SK-N-SH (cell line): ENCODE results near the gene MMD2. TPM values are rescaled to one million over a fixed set of nuclear protein-coding genes. Genes with fewer than 3 reads are reported as not detected.

Experiments
- CTCF ChIA-PET: fragments of 300-600, 350-600 bp; formaldehyde crosslinking; extraction: SDS; loops from one replicate; lab custom pipeline; 2021; lab: Yijun Ruan, JAX
- POLR2A ChIA-PET: fragments of 350-600 bp; sonication (Branson Sonifier 250); formaldehyde crosslinking; extraction: SDS; loops from one replicate; lab custom pipeline; 2020; ENCODE audit warnings: antibody characterized with exemption, inconsistent platforms; lab: Yijun Ruan, JAX
- DNase-seq: peaks from one replicate; pipeline ENCODE4 v3.0.0; 2012
- H2AFZ ChIP-seq: fragments of 200-600 bp; sonication (generic); 2 replicates; pipeline ENCODE4 v1.8.1; 2016; ENCODE audit warnings: antibody characterized with exemption, mild to moderate bottlenecking, low read depth
- H3F3A ChIP-seq: fragments of 200-600 bp; sonication (generic); replicated peaks from 2 replicates; pipeline ENCODE3; 2016; ENCODE audit warnings: antibody characterized with exemption, mild to moderate bottlenecking; ENCODE audit not compliant: insufficient read depth
- H3K27ac ChIP-seq, 2 experiments: fragments of 200-500 bp in 1 of 2; fragments of 200-600 bp in 1 of 2; sonication (Bioruptor generic) in 1 of 2; sonication (generic), shearing (Covaris generic) in 1 of 2; 2 replicates each; pipeline versions ENCODE4 v1.5.1 to v1.6.1; 2014 to 2016; ENCODE audit warnings: low read depth in 2 of 2, inconsistent platforms in 1 of 2, low read length in 1 of 2, mild to moderate bottlenecking in 1 of 2, mixed read lengths in 1 of 2
- H3K27me3 ChIP-seq: fragments of 200-600 bp; sonication (generic), shearing (Covaris generic); 2 replicates; pipeline ENCODE4 v1.6.1; 2016; ENCODE audit warnings: mixed run types; ENCODE audit not compliant: insufficient read depth
- H3K36me3 ChIP-seq, 2 experiments: fragments of 200-500 bp in 1 of 2; fragments of 200-600 bp in 1 of 2; sonication (Bioruptor generic) in 1 of 2; sonication (generic) in 1 of 2; replicated peaks in 1 of 2; 2 replicates each; pipeline versions ENCODE3 to v1.5.1; 2014 to 2016; ENCODE audit warnings: low read length in 1 of 2, mild to moderate bottlenecking in 1 of 2; ENCODE audit not compliant: insufficient read depth in 2 of 2, control insufficient read depth in 1 of 2
- H3K4me1 ChIP-seq, 2 experiments: fragments of 200-500 bp in 1 of 2; fragments of 200-600 bp in 1 of 2; sonication (Bioruptor generic) in 1 of 2; sonication (generic), shearing (Covaris generic) in 1 of 2; 2 replicates each; pipeline versions ENCODE4 v1.5.1 to v1.6.1; 2014 to 2016; ENCODE audit warnings: low read depth in 1 of 2, low read length in 1 of 2, mixed run types in 1 of 2; ENCODE audit not compliant: insufficient read depth in 2 of 2, control insufficient read depth in 1 of 2
- H3K4me2 ChIP-seq: fragments of 200-600 bp; sonication (generic), shearing (Covaris generic); 2 replicates; pipeline ENCODE4 v1.6.1; 2017; ENCODE audit warnings: mixed run types
- H3K4me3 ChIP-seq, 2 experiments: fragments of 200-500 bp in 1 of 2; fragments of 200-600 bp in 1 of 2; sonication (Bioruptor generic) in 1 of 2; sonication (generic), shearing (Covaris generic) in 1 of 2; 2 replicates each; pipeline versions ENCODE4 v1.5.1 to v1.8.1; 2014 to 2016; ENCODE audit warnings: low read depth in 2 of 2, inconsistent platforms in 1 of 2, low read length in 1 of 2, mild to moderate bottlenecking in 1 of 2, mixed read lengths in 1 of 2, moderate library complexity in 1 of 2
- H3K79me2 ChIP-seq: fragments of 200-600 bp; sonication (generic); 2 replicates; pipeline ENCODE4 v1.8.1; 2017; ENCODE audit warnings: mild to moderate bottlenecking; ENCODE audit not compliant: insufficient read depth
- H3K9ac ChIP-seq: fragments of 200-600 bp; sonication (generic); 2 replicates; pipeline ENCODE4 v1.6.1; 2017; ENCODE audit warnings: mixed run types
- H3K9me2 ChIP-seq: fragments of 200-600 bp; sonication (generic); 2 replicates; pipeline ENCODE4 v1.6.1; 2017; ENCODE audit warnings: mixed run types
- H3K9me3 ChIP-seq: fragments of 200-600 bp; sonication (generic); 2 replicates; pipeline ENCODE4 v1.6.1; 2017; ENCODE audit warnings: mixed run types, mild to moderate bottlenecking, moderate library complexity
- H4K20me1 ChIP-seq: fragments of 200-600 bp; sonication (generic); 2 replicates; pipeline ENCODE4 v1.6.1; 2017; ENCODE audit warnings: mild to moderate bottlenecking, mixed run types; ENCODE audit not compliant: insufficient read depth
- EZH2phosphoT487 ChIP-seq: fragments of 200-600 bp; sonication (generic); IDR thresholded peaks from 2 replicates; pipeline ENCODE4 v1.6.1; 2017; ENCODE audit warnings: low read depth, mixed run types, mild to moderate bottlenecking, antibody characterized with exemption, moderate library complexity, borderline replicate concordance
- FOXJ3 ChIP-seq: sonication (generic); formaldehyde crosslinking; IDR thresholded peaks from 2 replicates; pipeline ENCODE4 v1.5.1; 2020; ENCODE audit warnings: mild to moderate bottlenecking, missing genetic modification reagents
- GATA2 ChIP-seq: sonication (generic); formaldehyde crosslinking; IDR thresholded peaks from 2 replicates; pipeline ENCODE4 v1.5.0; 2020; ENCODE audit warnings: mild to moderate bottlenecking, missing genetic modification reagents
- JUND ChIP-seq: IDR thresholded peaks from 2 replicates; pipeline ENCODE4 v1.4.0; 2012
- MXI1 ChIP-seq: IDR thresholded peaks from 2 replicates; pipeline ENCODE4 v1.6.1; 2012; ENCODE audit warnings: mild to moderate bottlenecking, low read depth, low read length, improper control_type of control experiment
- POLR2AphosphoS5 ChIP-seq: IDR thresholded peaks from 2 replicates; pipeline ENCODE4 v1.6.1; 2012; ENCODE audit warnings: low read depth, low read length
- RAD21 ChIP-seq: IDR thresholded peaks from 2 replicates; pipeline ENCODE4 v1.6.1; 2012; ENCODE audit warnings: mild to moderate bottlenecking, low read length
- RCOR1 ChIP-seq: fragments of 150-350 bp; IDR thresholded peaks from 2 replicates; pipeline ENCODE4 v1.6.1; 2017; ENCODE audit warnings: antibody characterized with exemption, low read length
- TAF1 ChIP-seq: IDR thresholded peaks from 2 replicates; pipeline ENCODE4 v1.6.1; 2012; ENCODE audit warnings: low read depth, mild to moderate bottlenecking, low read length, moderate library complexity, borderline replicate concordance
- TCF12 ChIP-seq: IDR thresholded peaks from 2 replicates; pipeline ENCODE4 v1.4.0; 2012
- TEAD4 ChIP-seq: IDR thresholded peaks from 2 replicates; pipeline ENCODE4 v1.4.0; 2012; ENCODE audit warnings: mild to moderate bottlenecking, borderline replicate concordance; ENCODE audit not compliant: insufficient read depth
- WGBS: methylation state at CpG from one replicate; pipeline ENCODE4 v1.1.6; 2017; ENCODE audit warnings: low lambda C conversion rate; 5-methylcytosine and 5-hydroxymethylcytosine counted together
- polyA plus RNA-seq, 3 experiments: library from polyadenylated mRNA; depleted of rRNA; stranded (reverse); fragments of >200 nt; gene quantifications; 2 replicates each; pipeline ENCODE4 v1.2.3, GENCODE V29; 2012
- TF ChIP-seq, protein P1 (sequence below): IDR thresholded peaks from 2 replicates; pipeline ENCODE4 v1.4.0; 2012; ENCODE audit warnings: low read depth, borderline replicate concordance
- TF ChIP-seq, protein P2 (sequence below): IDR thresholded peaks from 2 replicates; pipeline ENCODE4 v1.4.0; 2012; ENCODE audit warnings: low read depth, borderline replicate concordance
- TF ChIP-seq, protein P3 (sequence below): fragments of 200-600 bp; sonication (generic); IDR thresholded peaks from 2 replicates; pipeline ENCODE4 v1.6.1; 2017; ENCODE audit warnings: antibody characterized with exemption, mild to moderate bottlenecking, moderate library complexity

MMD2 gene
- polyA plus RNA-seq, 1 of the 3 experiments (the other 2 are of a cell fraction), result not detected

DNA sequence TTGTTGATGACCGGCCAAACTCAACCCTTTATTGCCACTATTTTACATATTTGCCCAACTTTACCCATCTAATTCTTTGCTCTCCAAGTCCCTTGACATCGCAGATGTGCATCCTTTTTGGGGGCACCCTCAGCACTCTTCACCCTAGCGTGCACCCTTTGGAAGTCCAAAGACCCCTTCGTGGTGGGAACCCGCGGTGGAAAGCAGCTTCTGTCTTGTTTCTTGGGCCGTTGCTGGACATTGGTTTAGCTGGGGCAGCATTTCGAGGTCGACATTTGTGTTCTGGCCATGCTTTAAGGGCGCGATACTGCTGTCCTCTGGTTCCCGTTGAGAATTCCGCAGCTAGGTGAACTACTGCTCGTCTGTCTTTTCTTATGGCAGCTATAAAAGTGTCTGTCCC, 96.8 kb downstream of the MMD2 start (continued):
- TF ChIP-seq MXI1, result no peak
- TF ChIP-seq TEAD4, result no peak
- TF ChIP-seq, protein P1, sequence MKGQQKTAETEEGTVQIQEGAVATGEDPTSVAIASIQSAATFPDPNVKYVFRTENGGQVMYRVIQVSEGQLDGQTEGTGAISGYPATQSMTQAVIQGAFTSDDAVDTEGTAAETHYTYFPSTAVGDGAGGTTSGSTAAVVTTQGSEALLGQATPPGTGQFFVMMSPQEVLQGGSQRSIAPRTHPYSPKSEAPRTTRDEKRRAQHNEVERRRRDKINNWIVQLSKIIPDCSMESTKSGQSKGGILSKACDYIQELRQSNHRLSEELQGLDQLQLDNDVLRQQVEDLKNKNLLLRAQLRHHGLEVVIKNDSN, result no peak

DNA sequence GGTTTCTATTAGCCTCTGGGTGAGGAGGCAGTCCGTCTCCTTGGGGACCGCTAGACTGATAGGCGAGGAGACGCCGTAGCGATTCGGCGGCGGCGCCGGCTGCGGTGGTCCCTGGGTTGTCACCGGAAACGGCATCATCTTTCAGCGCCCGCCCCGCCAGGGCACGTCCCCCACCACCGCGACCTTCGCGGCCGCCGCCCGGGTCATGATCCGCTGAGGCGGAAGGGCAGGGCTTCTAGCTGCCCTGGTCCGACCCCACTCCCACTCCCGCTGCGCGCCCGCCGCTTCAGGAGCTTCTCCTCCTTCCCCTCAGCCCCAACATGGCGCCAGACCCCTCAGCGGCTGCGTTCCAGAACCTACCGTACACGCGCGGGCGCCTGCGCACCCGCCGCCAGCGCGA, 97.3 kb downstream of the MMD2 start, which contains the start of gene PAPOLB:
PAPOLB (minus strand) TSS at position 358 of the 400 bp plus-strand sequence; CDS start at position 138, 220 bp downstream.
- Histone ChIP-seq H3K4me1 (peaks cover 0 to 5% of the 10 kb centered on the region in 2 experiments; a peak in 2 of 4 replicates), H3K36me3 (peaks cover 0 to 2% of the 10 kb centered on the region in 2 experiments), H3K9me2 (no peaks in the 10 kb centered on the region), H3K27me3 (no peaks in the 10 kb centered on the region), H3K4me3 (no peak within 1 kb of the TSS), H4K20me1 (no peaks in the 10 kb centered on the region), H3K79me2 (no peaks in the 10 kb centered on the region), H3K27ac (no peak within 1 kb of the TSS), H3K4me2 (no peak within 1 kb of the TSS), H3K9me3 (no peaks in the 10 kb centered on the region), H3K9ac (no peak within 1 kb of the TSS), H3F3A (no peaks in the 10 kb centered on the region), H2AFZ (no peak within 1 kb of the TSS)
- WGBS, result 98% methylated on average over 46 of the region's 46 CpGs
- ChIA-PET POLR2A (no interaction called here), CTCF (interaction anchor here (1.3 to 22.9 kb wide), 3 partner anchors 14 to 31 kb away, joined by 3 to 645 read pairs (median 6); partner anchors contain the start of gene RADIL)
- no peak for DNase-seq
- TF ChIP-seq, protein P2, sequence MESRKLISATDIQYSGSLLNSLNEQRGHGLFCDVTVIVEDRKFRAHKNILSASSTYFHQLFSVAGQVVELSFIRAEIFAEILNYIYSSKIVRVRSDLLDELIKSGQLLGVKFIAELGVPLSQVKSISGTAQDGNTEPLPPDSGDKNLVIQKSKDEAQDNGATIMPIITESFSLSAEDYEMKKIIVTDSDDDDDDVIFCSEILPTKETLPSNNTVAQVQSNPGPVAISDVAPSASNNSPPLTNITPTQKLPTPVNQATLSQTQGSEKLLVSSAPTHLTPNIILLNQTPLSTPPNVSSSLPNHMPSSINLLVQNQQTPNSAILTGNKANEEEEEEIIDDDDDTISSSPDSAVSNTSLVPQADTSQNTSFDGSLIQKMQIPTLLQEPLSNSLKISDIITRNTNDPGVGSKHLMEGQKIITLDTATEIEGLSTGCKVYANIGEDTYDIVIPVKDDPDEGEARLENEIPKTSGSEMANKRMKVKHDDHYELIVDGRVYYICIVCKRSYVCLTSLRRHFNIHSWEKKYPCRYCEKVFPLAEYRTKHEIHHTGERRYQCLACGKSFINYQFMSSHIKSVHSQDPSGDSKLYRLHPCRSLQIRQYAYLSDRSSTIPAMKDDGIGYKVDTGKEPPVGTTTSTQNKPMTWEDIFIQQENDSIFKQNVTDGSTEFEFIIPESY, result no peak
- TF ChIP-seq JUND, result no peak

DNA sequence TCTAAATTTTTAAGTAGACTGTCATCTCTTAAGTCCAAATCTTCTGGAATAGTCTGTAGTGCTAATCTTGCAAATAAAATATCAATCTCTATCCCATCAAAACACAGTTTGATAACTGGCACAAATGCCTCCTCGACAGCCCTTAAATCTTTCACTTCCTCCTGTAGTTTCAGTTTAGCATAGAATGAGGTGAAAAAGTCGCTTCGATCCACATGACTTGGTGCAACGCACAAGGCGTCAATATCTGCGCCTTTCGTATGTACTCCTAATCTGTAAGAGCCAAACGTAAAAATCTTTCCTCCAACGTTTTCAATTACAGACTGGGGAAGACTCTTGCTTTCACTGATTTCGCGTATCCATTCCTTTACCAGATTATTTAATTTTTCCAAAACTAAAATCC, 97.8 kb downstream of the MMD2 start:
- Histone ChIP-seq H3K27me3 (no peaks in the 10 kb centered on the region), H3K4me3 (no peak overlapping the region), H3K36me3 (peaks cover 0 to 2% of the 10 kb centered on the region in 2 experiments), H2AFZ (no peak overlapping the region), H4K20me1 (no peaks in the 10 kb centered on the region), H3K9ac (no peak overlapping the region), H3K4me1 (peaks cover 0 to 8% of the 10 kb centered on the region in 2 experiments; a peak in 2 of 4 replicates), H3K4me2 (no peak overlapping the region)
- WGBS, result 92% methylated on average over 11 of the region's 11 CpGs
- no peak for DNase-seq
- TF ChIP-seq RCOR1 (no peak), FOXJ3 (CRISPR knock-in tag) (no peak), TAF1 (no peak), POLR2AphosphoS5 (no peak), GATA2 (CRISPR knock-in tag) (no peak), RAD21 (no peak), EZH2phosphoT487 (no peak), TCF12 (no peak)
- TF ChIP-seq, protein P3, sequence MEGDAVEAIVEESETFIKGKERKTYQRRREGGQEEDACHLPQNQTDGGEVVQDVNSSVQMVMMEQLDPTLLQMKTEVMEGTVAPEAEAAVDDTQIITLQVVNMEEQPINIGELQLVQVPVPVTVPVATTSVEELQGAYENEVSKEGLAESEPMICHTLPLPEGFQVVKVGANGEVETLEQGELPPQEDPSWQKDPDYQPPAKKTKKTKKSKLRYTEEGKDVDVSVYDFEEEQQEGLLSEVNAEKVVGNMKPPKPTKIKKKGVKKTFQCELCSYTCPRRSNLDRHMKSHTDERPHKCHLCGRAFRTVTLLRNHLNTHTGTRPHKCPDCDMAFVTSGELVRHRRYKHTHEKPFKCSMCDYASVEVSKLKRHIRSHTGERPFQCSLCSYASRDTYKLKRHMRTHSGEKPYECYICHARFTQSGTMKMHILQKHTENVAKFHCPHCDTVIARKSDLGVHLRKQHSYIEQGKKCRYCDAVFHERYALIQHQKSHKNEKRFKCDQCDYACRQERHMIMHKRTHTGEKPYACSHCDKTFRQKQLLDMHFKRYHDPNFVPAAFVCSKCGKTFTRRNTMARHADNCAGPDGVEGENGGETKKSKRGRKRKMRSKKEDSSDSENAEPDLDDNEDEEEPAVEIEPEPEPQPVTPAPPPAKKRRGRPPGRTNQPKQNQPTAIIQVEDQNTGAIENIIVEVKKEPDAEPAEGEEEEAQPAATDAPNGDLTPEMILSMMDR, result no peak
- TF ChIP-seq, all 33 proteins: peak for 0
- ChIA-PET CTCF (interaction anchor here (1.0 to 22.9 kb wide), 4 partner anchors 12 to 31 kb away, joined by 3 to 645 read pairs (median 16); partner anchors contain the start of gene RADIL), POLR2A (no interaction called here)
- no peaks in the 10 kb centered on the region for H3K9me3 ChIP-seq
- H3F3A ChIP-seq, result no peaks in the 10 kb centered on the region
- H3K79me2 ChIP-seq, result no peaks in the 10 kb centered on the region
- no peak overlapping the region for H3K27ac ChIP-seq
- no peaks in the 10 kb centered on the region for H3K9me2 ChIP-seq
